GM23338 (cell line): Measurements from ENCODE around the gene CCDC149. TPM values are rescaled to one million over a fixed set of nuclear protein-coding genes. Genes with fewer than 3 reads are reported as not detected.
A peak's percentile ranks its signal among the peaks of the same experiment; 100 is the strongest.

Experiments used
- ATAC-seq: fragments of 200-7000 bp; cut with Tn5 transposase; 3 replicates; pipeline ENCODE4 v1.9.1; 2020
- DNase-seq: peaks from one replicate; pipeline ENCODE4 v3.0.0-alpha.2; 2015; ENCODE audit warnings: low spot score
- H2AFZ ChIP-seq: fragments of 200-600 bp; sonication (generic); 2 replicates; pipeline ENCODE4 v1.8.0; 2016; ENCODE audit warnings: antibody characterized with exemption, mild to moderate bottlenecking, moderate library complexity
- H3F3A ChIP-seq: fragments of 200-600 bp; sonication (generic); replicated peaks from 2 replicates; pipeline ENCODE4 v1.8.0; 2017; ENCODE audit warnings: antibody characterized with exemption, mixed run types, low read depth
- H3K27ac ChIP-seq: fragments of 200-600 bp; sonication (generic); 2 replicates; pipeline ENCODE4 v1.6.1; 2016; ENCODE audit warnings: low read depth
- H3K27me3 ChIP-seq: fragments of 200-600 bp; sonication (generic); 2 replicates; pipeline ENCODE4 v1.8.0; 2016; ENCODE audit warnings: mild to moderate bottlenecking, mixed run types, moderate library complexity; ENCODE audit not compliant: insufficient read depth
- H3K36me3 ChIP-seq: fragments of 200-600 bp; sonication (generic); 2 replicates; pipeline ENCODE4 v1.8.0; 2016; ENCODE audit warnings: mild to moderate bottlenecking; ENCODE audit not compliant: insufficient read depth
- H3K4me1 ChIP-seq: fragments of 200-600 bp; sonication (generic); 2 replicates; pipeline ENCODE4 v1.8.0; 2016; ENCODE audit warnings: mild to moderate bottlenecking, moderate library complexity; ENCODE audit not compliant: insufficient read depth
- H3K4me2 ChIP-seq: fragments of 200-600 bp; sonication (generic); 2 replicates; pipeline ENCODE4 v1.7.1; 2017; ENCODE audit warnings: mixed run types
- H3K4me3 ChIP-seq: fragments of 200-600 bp; sonication (generic); 2 replicates; pipeline ENCODE4 v1.6.1; 2016; ENCODE audit warnings: mixed run types
- H3K79me2 ChIP-seq: fragments of 200-600 bp; sonication (generic); replicated peaks from 2 replicates; pipeline ENCODE4 v1.8.0; 2017; ENCODE audit warnings: mild to moderate bottlenecking; ENCODE audit not compliant: insufficient read depth
- H3K9me2 ChIP-seq: fragments of 200-600 bp; sonication (generic); 2 replicates; pipeline ENCODE4 v1.8.0; 2017; ENCODE audit not compliant: insufficient read depth
- H4K20me1 ChIP-seq: fragments of 200-600 bp; sonication (generic); replicated peaks from 2 replicates; pipeline ENCODE4 v1.8.0; 2017; ENCODE audit warnings: mild to moderate bottlenecking; ENCODE audit not compliant: insufficient read depth
- H3K27ac Mint-ChIP-seq: 2 replicates; pipeline ENCODE4 v1.8.0; 2020; ENCODE audit warnings: inconsistent platforms, mild to moderate bottlenecking, moderate library complexity, mixed read lengths
- H3K27me3 Mint-ChIP-seq: 3 replicates; pipeline ENCODE4 v1.8.0; 2022; ENCODE audit warnings: low read depth, mild to moderate bottlenecking, moderate library complexity, mixed read lengths, inconsistent platforms; ENCODE audit not compliant: insufficient read depth, poor library complexity
- H3K36me3 Mint-ChIP-seq: 3 replicates; pipeline ENCODE4 v1.8.0; 2021; ENCODE audit warnings: low read depth, mild to moderate bottlenecking, inconsistent platforms, moderate library complexity, mixed read lengths
- H3K4me1 Mint-ChIP-seq: 3 replicates; pipeline ENCODE4 v1.8.0; 2020; ENCODE audit warnings: mild to moderate bottlenecking, inconsistent platforms, mixed read lengths
- H3K4me3 Mint-ChIP-seq: 3 replicates; pipeline ENCODE4 v1.8.0; 2021; ENCODE audit warnings: moderate library complexity, mild to moderate bottlenecking, inconsistent platforms, mixed read lengths
- H3K9me3 Mint-ChIP-seq: 3 replicates; pipeline ENCODE4 v1.8.0; 2020; ENCODE audit warnings: moderate library complexity, mild to moderate bottlenecking, inconsistent platforms, mixed read lengths
- CREB1 ChIP-seq: fragments of 250-450 bp; sonication (Bioruptor Pico); IDR thresholded peaks from 2 replicates; pipeline ENCODE4 v1.5.0; 2020; ENCODE audit warnings: low read depth, mild to moderate bottlenecking, moderate library complexity
- CTCF ChIP-seq, 2 experiments: fragments of 200-600 bp in 1 of 2; sonication (generic) in 1 of 2; conservative IDR thresholded peaks; 2 replicates each; pipeline versions ENCODE4 v1.5.1 to v1.6.1; 2016 to 2017; ENCODE audit warnings: antibody characterized with exemption in 2 of 2, low read depth in 2 of 2, mild to moderate bottlenecking in 2 of 2, moderate library complexity in 1 of 2
- EZH2 ChIP-seq: fragments of 200-600 bp; sonication (generic); IDR thresholded peaks from one replicate; pipeline ENCODE4 v1.8.0; 2017; ENCODE audit warnings: antibody characterized with exemption, mild to moderate bottlenecking, low read depth; ENCODE audit not compliant: unreplicated experiment
- EZH2phosphoT487 ChIP-seq: fragments of 200-600 bp; sonication (generic); IDR thresholded peaks from one replicate; pipeline ENCODE4 v1.8.1; 2018; ENCODE audit warnings: antibody characterized with exemption; ENCODE audit not compliant: unreplicated experiment
- JUNB ChIP-seq: IDR thresholded peaks from one replicate; pipeline ENCODE4 v1.6.1; 2016; ENCODE audit warnings: antibody characterized with exemption; ENCODE audit not compliant: unreplicated experiment
- NANOG ChIP-seq: IDR thresholded peaks from 2 replicates; pipeline ENCODE4 v1.6.1; 2016; ENCODE audit warnings: antibody characterized with exemption, borderline replicate concordance
- POLR2AphosphoS5 ChIP-seq: IDR thresholded peaks from 2 replicates; pipeline ENCODE4 v1.6.1; 2016; ENCODE audit warnings: antibody characterized with exemption, low read depth
- STAT1 ChIP-seq: IDR thresholded peaks from one replicate; pipeline ENCODE4 v1.6.1; 2016; ENCODE audit warnings: antibody characterized with exemption; ENCODE audit not compliant: unreplicated experiment
- ZNF462 ChIP-seq: fragments of 250-450 bp; sonication (Bioruptor Pico); IDR thresholded peaks from 2 replicates; pipeline ENCODE4 v1.5.0; 2020; ENCODE audit warnings: mild to moderate bottlenecking, moderate library complexity
- polyA plus RNA-seq: library from polyadenylated mRNA; unstranded; fragments of >200 nt; fragmentation: Nextera tagmentation; extraction: Ambion mirVana; gene quantifications from 2 replicates; pipeline ENCODE4 v1.2.1, GENCODE V29; 2016
- total RNA-seq: library from RNA; depleted of rRNA; stranded (reverse); fragments of >200 nt; shearing (Covaris generic); gene quantifications from 2 replicates; pipeline ENCODE4 v1.2.3, GENCODE V29; 2014

Gene CCDC149
- total and polyA plus RNA-seq, 2 experiments from 2014 or later: 2.6 to 6.4 TPM

GRCh38 chr4:24878636-24879016, 34.2 kb downstream of the CCDC149 start (continued):
- no peak for TF ChIP-seq STAT1

GRCh38 chr4:24877868-24878635, 34.8 kb downstream of the CCDC149 start:
- no peaks in the 10 kb centered on the region for H3K27me3 ChIP-seq
- Mint-ChIP-seq H3K27ac (peak overlapping the region; percentile 34), H3K4me1 (peaks cover 27% of the 10 kb centered on the region; the same call in 2 of the 3 replicates), H3K27me3 (no peaks in the 10 kb centered on the region), H3K4me3 (no peak overlapping the region; the same call in 2 of the 3 replicates), H3K9me3 (no peaks in the 10 kb centered on the region; the same call in 1 of the 3 replicates), H3K36me3 (peaks cover 5% of the 10 kb centered on the region; the same call in 2 of the 3 replicates)
- H3K4me2 ChIP-seq: no peak overlapping the region
- H3K4me1 ChIP-seq: peaks cover 4% of the 10 kb centered on the region; the same call in 1 of the 2 replicates
- peak overlapping the region; percentile 49; the same call in 1 of the 2 replicates for H2AFZ ChIP-seq
- H3K4me3 ChIP-seq: no peak overlapping the region
- H3K36me3 ChIP-seq: no peaks in the 10 kb centered on the region
- no peaks in the 10 kb centered on the region for H3K79me2 ChIP-seq
- ATAC-seq: no peak
- TF ChIP-seq STAT1 (no peak), CTCF (conservative IDR thresholded peaks at IDR 0.05; ENCODE audit: low read depth in 2 of 2) (no peak)
- 0 out of 2 replicates have a peak overlapping the region, but pooled peaks have one; percentile 15 for H3K27ac ChIP-seq
- H3F3A ChIP-seq: no peaks in the 10 kb centered on the region
- no peaks in the 10 kb centered on the region for H3K9me2 ChIP-seq
- no peaks in the 10 kb centered on the region for H4K20me1 ChIP-seq
- DNase-seq: no peak

GRCh38 chr4:24876431-24876830, 36.4 kb downstream of the CCDC149 start:
- Histone ChIP-seq H4K20me1 (no peaks in the 10 kb centered on the region), H3K4me3 (no peak overlapping the region), H3K9me2 (no peaks in the 10 kb centered on the region), H3K4me1 (no peaks in the 10 kb centered on the region), H3K27ac (no peak overlapping the region), H3F3A (no peaks in the 10 kb centered on the region), H3K79me2 (no peaks in the 10 kb centered on the region), H2AFZ (no peak overlapping the region), H3K4me2 (no peak overlapping the region), H3K36me3 (no peaks in the 10 kb centered on the region), H3K27me3 (no peaks in the 10 kb centered on the region)
- ATAC-seq: no peak
- H3K4me1 Mint-ChIP-seq: peaks cover 12% of the 10 kb centered on the region; the same call in 2 of the 3 replicates
- peaks cover 11% of the 10 kb centered on the region; the same call in 2 of the 3 replicates for H3K9me3 Mint-ChIP-seq
- H3K4me3 Mint-ChIP-seq: no peak overlapping the region
- DNase-seq: no peak
- peaks cover 18% of the 10 kb centered on the region for H3K36me3 Mint-ChIP-seq
- no peaks in the 10 kb centered on the region for H3K27me3 Mint-ChIP-seq
- H3K27ac Mint-ChIP-seq: no peak overlapping the region
- TF ChIP-seq EZH2phosphoT487: no peak
- no peak for TF ChIP-seq NANOG
- no peak for TF ChIP-seq JUNB
- TF ChIP-seq ZNF462 (CRISPR knock-in tag): no peak
- no peak for TF ChIP-seq EZH2
- TF ChIP-seq CREB1 (CRISPR knock-in tag): no peak
- TF ChIP-seq POLR2AphosphoS5: no peak
